ENCODE results near the gene OLR1. TPM values are rescaled to one million over a fixed set of nuclear protein-coding genes. Genes with fewer than 3 reads are reported as not detected.
"Not testable (repeated sequence)": the region's sequence is repeated elsewhere in the genome, so short reads cannot be mapped to it uniquely, and the experiment has no call there.

Gene OLR1
- 0.19 and 2.8 TPM in 2 replicates for total RNA-seq (ENCODE audit: low replicate concordance)
- long read RNA-seq, transcript OLR1-201 (6 exons, 2,462 nt) = major isoform, 18 of 21 reads
- long read RNA-seq, partial matches to known transcripts = 1 of 21 reads
- long read RNA-seq, other reads (novel, unspliced or antisense) = 1 of 21 reads

DNA sequence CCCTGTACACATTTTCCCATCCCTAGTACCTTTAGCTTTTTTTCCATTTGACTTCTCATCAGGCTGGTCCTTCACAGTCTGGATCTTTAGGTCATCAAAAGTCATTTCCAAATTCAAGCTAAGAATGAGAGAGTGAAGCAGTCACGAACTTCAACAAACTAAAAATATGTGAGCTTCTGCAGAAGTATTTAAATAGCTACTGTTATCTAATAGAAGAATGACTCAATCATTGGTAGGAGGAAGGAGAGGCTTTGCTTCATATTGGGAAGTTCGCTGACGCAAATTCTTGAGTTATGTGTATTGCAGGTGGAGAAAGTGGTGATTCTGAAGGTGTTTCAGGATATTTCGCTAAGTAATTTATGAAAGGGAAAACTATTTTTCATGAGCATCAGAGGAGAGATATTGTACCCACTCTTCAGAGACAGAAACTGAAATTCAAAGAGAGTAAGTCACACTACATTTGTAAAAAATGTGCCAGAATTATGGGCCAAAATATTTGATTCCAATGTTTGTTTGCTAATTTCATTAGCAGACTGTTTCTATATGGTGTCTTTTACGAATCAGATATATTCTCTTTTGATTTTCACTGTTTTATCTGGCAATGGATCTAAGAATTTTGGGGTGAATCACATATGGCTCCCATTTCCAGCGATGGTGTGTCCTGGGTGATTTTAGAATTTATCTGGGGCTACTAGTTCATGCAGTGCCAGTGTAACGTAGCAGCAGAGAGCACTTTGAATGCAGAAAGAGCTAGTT, at the start of gene OLR1:
Gene OLR1, minus strand, starts transcription at position 160 of the 756 bp plus-strand sequence. Its CDS starts 55 bp downstream, at position 105.
- H3K4me3 Mint-ChIP-seq = no peak within 1 kb of the TSS
- no peaks in the 10 kb centered on the region for H3K27me3 Mint-ChIP-seq
- TF ChIP-seq, protein P1, sequence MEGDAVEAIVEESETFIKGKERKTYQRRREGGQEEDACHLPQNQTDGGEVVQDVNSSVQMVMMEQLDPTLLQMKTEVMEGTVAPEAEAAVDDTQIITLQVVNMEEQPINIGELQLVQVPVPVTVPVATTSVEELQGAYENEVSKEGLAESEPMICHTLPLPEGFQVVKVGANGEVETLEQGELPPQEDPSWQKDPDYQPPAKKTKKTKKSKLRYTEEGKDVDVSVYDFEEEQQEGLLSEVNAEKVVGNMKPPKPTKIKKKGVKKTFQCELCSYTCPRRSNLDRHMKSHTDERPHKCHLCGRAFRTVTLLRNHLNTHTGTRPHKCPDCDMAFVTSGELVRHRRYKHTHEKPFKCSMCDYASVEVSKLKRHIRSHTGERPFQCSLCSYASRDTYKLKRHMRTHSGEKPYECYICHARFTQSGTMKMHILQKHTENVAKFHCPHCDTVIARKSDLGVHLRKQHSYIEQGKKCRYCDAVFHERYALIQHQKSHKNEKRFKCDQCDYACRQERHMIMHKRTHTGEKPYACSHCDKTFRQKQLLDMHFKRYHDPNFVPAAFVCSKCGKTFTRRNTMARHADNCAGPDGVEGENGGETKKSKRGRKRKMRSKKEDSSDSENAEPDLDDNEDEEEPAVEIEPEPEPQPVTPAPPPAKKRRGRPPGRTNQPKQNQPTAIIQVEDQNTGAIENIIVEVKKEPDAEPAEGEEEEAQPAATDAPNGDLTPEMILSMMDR (conservative IDR thresholded peaks at IDR 0.05) = no peak
- DNase-seq (ENCODE audit: extremely low spot score, unreplicated experiment) = no peak
- no peaks in the 10 kb centered on the region for H3K9me3 Mint-ChIP-seq
- no peaks in the 10 kb centered on the region for H3K36me3 Mint-ChIP-seq
- H3K4me1 Mint-ChIP-seq (ENCODE audit: unreplicated experiment) = no peaks in the 10 kb centered on the region
- H3K27ac Mint-ChIP-seq = peak within 1 kb of the TSS; percentile 7

- H3K4me1 Mint-ChIP-seq (ENCODE audit: unreplicated experiment) = no peaks in the 10 kb centered on the region
- DNase-seq (ENCODE audit: extremely low spot score, unreplicated experiment) = no peak
- peaks cover 53% of the 10 kb centered on the region for H3K36me3 Mint-ChIP-seq
- H3K4me3 Mint-ChIP-seq = no peak overlapping the region
- H3K27me3 Mint-ChIP-seq = no peaks in the 10 kb centered on the region
- peak overlapping the region; percentile 60 for H3K27ac Mint-ChIP-seq
- H3K9me3 Mint-ChIP-seq = no peaks in the 10 kb centered on the region
- TF ChIP-seq, protein P1 (conservative IDR thresholded peaks at IDR 0.05) = no peak
These were observed 48.6 kb upstream of the OLR1 start for GRCh38 chr12:10220398-10221077.

- TF ChIP-seq, protein P1 (conservative IDR thresholded peaks at IDR 0.05) = no peak
- Mint-ChIP-seq H3K9me3 (no peaks in the 10 kb centered on the region), H3K4me1 (ENCODE audit: unreplicated experiment) (no peaks in the 10 kb centered on the region), H3K27me3 (no peaks in the 10 kb centered on the region), H3K36me3 (peaks cover 43% of the 10 kb centered on the region), H3K27ac (peak overlapping the region; percentile 14), H3K4me3 (no peak overlapping the region)
- no peak for DNase-seq (ENCODE audit: extremely low spot score, unreplicated experiment)
These were observed 46.1 kb upstream of the OLR1 start for GRCh38 chr12:10218021-10218420.

GRCh38 chr12:10215946-10216345, 44.0 kb upstream of the OLR1 start:
- not testable (repeated sequence) for H3K4me3 Mint-ChIP-seq; DNase-seq (ENCODE audit: extremely low spot score, unreplicated experiment); H3K4me1 Mint-ChIP-seq (ENCODE audit: unreplicated experiment); H3K27me3 Mint-ChIP-seq; H3K9me3 Mint-ChIP-seq
- peaks cover 29% of the 10 kb centered on the region for H3K36me3 Mint-ChIP-seq
- H3K27ac Mint-ChIP-seq = peak overlapping the region; percentile 100

DNA sequence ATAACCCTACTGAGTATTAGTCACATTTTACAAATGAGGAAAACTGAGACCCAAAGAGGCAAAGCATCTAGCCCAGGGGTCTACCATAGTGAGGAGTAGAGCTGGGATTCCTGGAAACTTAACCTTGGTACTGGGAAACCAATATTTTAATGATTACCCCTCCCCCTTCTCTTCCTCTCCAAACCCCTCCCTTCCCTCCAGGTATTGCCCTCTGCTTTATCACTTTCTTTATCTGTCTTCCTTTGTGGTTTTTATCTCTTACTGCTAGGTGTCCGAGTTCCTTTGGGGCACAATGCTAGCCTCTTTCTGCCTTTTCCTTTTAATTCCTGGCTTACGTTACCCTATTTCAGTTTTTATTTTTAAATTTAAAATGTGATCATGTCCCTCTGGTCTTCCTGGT, 43.5 kb upstream of the OLR1 start:
- no peaks in the 10 kb centered on the region for H3K9me3 Mint-ChIP-seq
- DNase-seq (ENCODE audit: extremely low spot score, unreplicated experiment) = no peak
- peaks cover 5% of the 10 kb centered on the region for H3K4me1 Mint-ChIP-seq (ENCODE audit: unreplicated experiment)
- H3K27ac Mint-ChIP-seq = peak overlapping the region; percentile 100
- H3K27me3 Mint-ChIP-seq = peaks cover 7% of the 10 kb centered on the region
- peak overlapping the region; percentile 97 for H3K4me3 Mint-ChIP-seq
- TF ChIP-seq, protein P1 (conservative IDR thresholded peaks at IDR 0.05) = no peak
- H3K36me3 Mint-ChIP-seq = peaks cover 24% of the 10 kb centered on the region

DNA sequence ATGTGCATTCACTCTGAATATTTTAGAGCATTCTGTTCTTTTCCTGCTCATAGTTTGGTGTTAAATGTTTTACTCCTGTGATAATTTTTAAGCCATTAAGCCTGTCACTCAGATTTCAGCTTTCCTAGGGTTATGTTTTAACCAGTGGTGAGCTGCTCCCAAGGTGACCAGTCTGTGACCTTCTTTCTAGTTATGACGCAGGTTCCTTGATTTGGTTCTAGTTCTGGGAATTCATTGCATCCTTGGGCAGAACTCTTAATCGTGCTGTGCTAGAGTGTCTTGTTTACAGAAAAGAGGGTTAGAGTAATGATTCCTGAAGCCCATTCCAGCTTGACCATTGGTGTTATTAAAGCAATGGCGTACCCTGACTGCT, 42.9 kb upstream of the OLR1 start:
- peaks cover 5% of the 10 kb centered on the region for H3K4me1 Mint-ChIP-seq (ENCODE audit: unreplicated experiment)
- peak overlapping the region; percentile 100 for H3K27ac Mint-ChIP-seq
- no peak for DNase-seq (ENCODE audit: extremely low spot score, unreplicated experiment)
- TF ChIP-seq, protein P1 (conservative IDR thresholded peaks at IDR 0.05) = no peak
- peaks cover 7% of the 10 kb centered on the region for H3K27me3 Mint-ChIP-seq
- H3K36me3 Mint-ChIP-seq = peaks cover 18% of the 10 kb centered on the region
- H3K9me3 Mint-ChIP-seq = no peaks in the 10 kb centered on the region
- peak overlapping the region; percentile 97 for H3K4me3 Mint-ChIP-seq
